OCI-LY3 (cell line): ENCODE results near the gene CCDC187.

Experiments used
- H2AFZ ChIP-seq: fragments of 200-600, 300-600 bp; shearing (Covaris generic); 2 replicates; pipeline ENCODE4 v1.6.0; 2014; ENCODE audit warnings: antibody characterized with exemption, low read depth, low read length
- H3K27ac ChIP-seq: fragments of 200-600, 300-600 bp; sonication (generic); 2 replicates; pipeline ENCODE4 v1.5.1; 2014; ENCODE audit warnings: mild to moderate bottlenecking, low read length, moderate library complexity, mixed read lengths
- H3K27me3 ChIP-seq: fragments of 200-600, 300-600 bp; sonication (generic); 2 replicates; pipeline ENCODE4 v1.6.1; 2014; ENCODE audit warnings: low read depth, low read length, mixed read lengths
- H3K36me3 ChIP-seq: fragments of 200-600, 300-600 bp; sonication (generic); replicated peaks from 2 replicates; pipeline ENCODE3; 2014; ENCODE audit warnings: low read depth, low read length, mixed read lengths
- H3K4me1 ChIP-seq: fragments of 300-600, 200-600 bp; sonication (generic); 2 replicates; pipeline ENCODE4 v1.6.1; 2014; ENCODE audit warnings: low read length, mixed read lengths
- H3K4me2 ChIP-seq: fragments of 200-600, 300-600 bp; sonication (generic); 2 replicates; pipeline ENCODE4 v1.6.1; 2014; ENCODE audit warnings: low read length, mixed read lengths
- H3K4me3 ChIP-seq: fragments of 300-600, 200-600 bp; sonication (generic); 2 replicates; pipeline ENCODE4 v1.5.1; 2014; ENCODE audit warnings: antibody characterized with exemption, mild to moderate bottlenecking, low read length, moderate library complexity
- H3K79me2 ChIP-seq: fragments of 300-600, 200-600 bp; shearing (Covaris generic); 2 replicates; pipeline ENCODE4 v1.6.1; 2014; ENCODE audit warnings: mild to moderate bottlenecking, low read length, mixed read lengths
- H3K9ac ChIP-seq: fragments of 300-600, 200-600 bp; shearing (Covaris generic); 2 replicates; pipeline ENCODE4 v1.6.0; 2014; ENCODE audit warnings: mild to moderate bottlenecking, low read length, moderate library complexity
- H3K9me3 ChIP-seq: fragments of 200-600, 300-600 bp; shearing (Covaris generic); 2 replicates; pipeline ENCODE4 v1.6.1; 2014; ENCODE audit warnings: low read length, mixed read lengths; ENCODE audit not compliant: insufficient read depth
- H4K20me1 ChIP-seq: fragments of 200-600, 300-600 bp; sonication (generic); 2 replicates; pipeline ENCODE4 v1.6.1; 2016; ENCODE audit warnings: low read length, mixed read lengths; ENCODE audit not compliant: insufficient read depth
- EZH2phosphoT487 ChIP-seq: fragments of 200-600 bp; shearing (Covaris generic); IDR thresholded peaks from 2 replicates; pipeline ENCODE4 v1.6.1; 2018; ENCODE audit warnings: antibody characterized with exemption, mixed run types, low read depth
- TF ChIP-seq, protein P1 (sequence below): fragments of 200-600, 300-600 bp; sonication (generic); IDR thresholded peaks from 2 replicates; pipeline ENCODE4 v1.5.1; 2014; ENCODE audit warnings: antibody characterized with exemption, low read length, low read depth

Gene CCDC187

DNA sequence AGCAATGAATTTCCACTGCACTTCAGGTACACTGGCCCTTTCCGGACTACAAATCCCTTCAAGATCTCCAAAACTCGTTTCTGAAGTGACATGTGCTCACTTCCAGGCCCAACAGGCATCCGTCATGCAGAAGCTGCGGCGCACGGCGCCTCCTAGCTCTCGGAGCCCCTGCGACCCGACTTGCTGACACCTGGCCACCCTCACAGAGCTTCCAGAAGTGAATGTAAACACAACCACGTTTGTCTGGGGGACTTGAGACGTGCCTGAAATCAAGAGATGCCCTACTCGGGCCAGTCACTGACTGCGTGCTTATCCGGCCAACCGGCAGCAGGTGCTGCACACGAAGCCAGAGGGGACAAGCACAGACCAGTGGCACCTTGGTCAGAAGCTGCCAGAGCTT lies 94.1 kb downstream of the CCDC187 start:
- Histone ChIP-seq H3K4me3 (no peak overlapping the region), H3K9me3 (no peaks in the 10 kb centered on the region), H4K20me1 (0 out of 2 replicates have a peak, but pooled peaks cover 7% of the 10 kb centered on the region), H3K27ac (no peak overlapping the region), H3K4me2 (no peak overlapping the region), H3K36me3 (peaks cover 27% of the 10 kb centered on the region), H3K27me3 (no peaks in the 10 kb centered on the region), H3K9ac (no peak overlapping the region), H3K4me1 (no peaks in the 10 kb centered on the region), H2AFZ (no peak overlapping the region), H3K79me2 (no peaks in the 10 kb centered on the region)
- TF ChIP-seq EZH2phosphoT487: no peak
- TF ChIP-seq, protein P1, sequence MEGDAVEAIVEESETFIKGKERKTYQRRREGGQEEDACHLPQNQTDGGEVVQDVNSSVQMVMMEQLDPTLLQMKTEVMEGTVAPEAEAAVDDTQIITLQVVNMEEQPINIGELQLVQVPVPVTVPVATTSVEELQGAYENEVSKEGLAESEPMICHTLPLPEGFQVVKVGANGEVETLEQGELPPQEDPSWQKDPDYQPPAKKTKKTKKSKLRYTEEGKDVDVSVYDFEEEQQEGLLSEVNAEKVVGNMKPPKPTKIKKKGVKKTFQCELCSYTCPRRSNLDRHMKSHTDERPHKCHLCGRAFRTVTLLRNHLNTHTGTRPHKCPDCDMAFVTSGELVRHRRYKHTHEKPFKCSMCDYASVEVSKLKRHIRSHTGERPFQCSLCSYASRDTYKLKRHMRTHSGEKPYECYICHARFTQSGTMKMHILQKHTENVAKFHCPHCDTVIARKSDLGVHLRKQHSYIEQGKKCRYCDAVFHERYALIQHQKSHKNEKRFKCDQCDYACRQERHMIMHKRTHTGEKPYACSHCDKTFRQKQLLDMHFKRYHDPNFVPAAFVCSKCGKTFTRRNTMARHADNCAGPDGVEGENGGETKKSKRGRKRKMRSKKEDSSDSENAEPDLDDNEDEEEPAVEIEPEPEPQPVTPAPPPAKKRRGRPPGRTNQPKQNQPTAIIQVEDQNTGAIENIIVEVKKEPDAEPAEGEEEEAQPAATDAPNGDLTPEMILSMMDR: no peak

DNA sequence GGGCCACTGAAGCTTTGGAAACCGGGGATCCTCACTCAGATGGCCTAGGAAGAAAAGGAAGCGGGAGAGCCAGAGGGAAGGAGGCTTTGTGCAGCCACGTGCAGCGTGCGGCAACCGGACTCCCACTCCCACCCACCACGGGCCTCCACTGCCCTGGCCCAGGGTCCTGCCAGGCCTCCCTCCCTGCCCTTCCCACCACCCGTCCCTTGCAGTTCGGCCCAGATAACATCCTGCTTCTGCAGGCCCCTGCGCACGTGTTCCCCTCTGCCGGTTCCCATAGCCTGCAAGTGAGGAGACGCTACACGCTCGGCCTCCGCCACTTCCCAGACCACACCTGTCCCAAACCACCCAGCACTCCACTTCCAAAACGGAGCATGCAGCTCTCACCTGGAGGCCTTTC lies 94.7 kb downstream of the CCDC187 start:
- Histone ChIP-seq H3K79me2 (no peaks in the 10 kb centered on the region), H3K36me3 (peaks cover 21% of the 10 kb centered on the region), H3K9me3 (no peaks in the 10 kb centered on the region), H3K4me1 (no peaks in the 10 kb centered on the region), H2AFZ (no peak overlapping the region), H4K20me1 (0 out of 2 replicates have a peak, but pooled peaks cover 7% of the 10 kb centered on the region), H3K4me2 (no peak overlapping the region), H3K27me3 (no peaks in the 10 kb centered on the region), H3K27ac (no peak overlapping the region), H3K9ac (no peak overlapping the region), H3K4me3 (no peak overlapping the region)
- TF ChIP-seq EZH2phosphoT487: no peak
- TF ChIP-seq, protein P1: no peak

DNA sequence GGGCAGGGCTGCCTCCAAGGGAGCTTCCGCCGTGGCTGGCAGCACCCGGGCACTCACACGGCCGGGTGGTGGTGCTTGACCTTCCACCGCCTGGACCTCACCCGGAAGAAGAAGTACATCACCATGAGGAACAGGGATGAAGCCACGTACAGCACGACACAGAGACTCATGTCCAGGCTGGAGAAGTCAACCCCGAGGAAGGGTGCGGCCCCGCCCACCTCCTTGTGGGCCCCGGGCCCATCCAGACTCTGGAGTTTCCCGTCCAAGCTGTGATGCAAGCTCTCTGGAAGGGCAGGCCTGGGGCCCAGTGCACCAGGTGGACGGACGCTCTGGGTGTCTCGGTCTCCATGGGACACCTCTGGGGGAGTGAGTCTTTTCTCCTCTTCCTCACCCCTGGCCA lies 95.2 kb downstream of the CCDC187 start:
- TF ChIP-seq, protein P1: no peak
- TF ChIP-seq EZH2phosphoT487: no peak
- Histone ChIP-seq H3K4me3 (no peak overlapping the region), H3K36me3 (peaks cover 16% of the 10 kb centered on the region), H3K9me3 (no peaks in the 10 kb centered on the region), H3K79me2 (no peaks in the 10 kb centered on the region), H3K4me2 (no peak overlapping the region), H3K4me1 (no peaks in the 10 kb centered on the region), H3K9ac (no peak overlapping the region), H3K27ac (no peak overlapping the region), H3K27me3 (no peaks in the 10 kb centered on the region), H2AFZ (no peak overlapping the region), H4K20me1 (peaks cover 11% of the 10 kb centered on the region; the same call in 1 of the 2 replicates)

DNA sequence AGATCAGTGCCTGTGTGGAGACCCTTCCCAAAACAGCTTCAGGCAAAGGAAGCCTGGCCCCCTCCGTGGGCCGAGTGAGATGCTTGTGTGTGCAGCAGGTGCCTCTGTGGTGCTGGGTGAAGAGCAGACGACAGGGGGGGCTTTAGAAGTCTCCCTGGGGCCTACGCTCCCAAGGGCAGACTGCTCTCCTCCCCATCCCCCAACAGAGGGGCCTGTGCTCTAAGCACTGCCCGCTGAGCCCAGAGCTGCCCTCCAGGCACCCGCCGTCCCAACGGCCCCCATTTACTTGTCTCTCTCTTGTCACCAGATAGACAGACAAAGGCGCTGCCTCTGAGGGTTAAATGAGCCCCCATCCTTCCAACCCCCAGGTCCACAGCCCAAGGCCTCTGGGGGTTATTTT lies 96.3 kb downstream of the CCDC187 start:
- Histone ChIP-seq H4K20me1 (peaks cover 11% of the 10 kb centered on the region; the same call in 1 of the 2 replicates), H3K9me3 (no peaks in the 10 kb centered on the region), H3K4me2 (no peak overlapping the region), H3K36me3 (peaks cover 9% of the 10 kb centered on the region), H3K27ac (no peak overlapping the region), H2AFZ (no peak overlapping the region), H3K4me1 (no peaks in the 10 kb centered on the region), H3K4me3 (no peak overlapping the region), H3K79me2 (no peaks in the 10 kb centered on the region), H3K27me3 (no peaks in the 10 kb centered on the region), H3K9ac (no peak overlapping the region)
- TF ChIP-seq, protein P1: no peak
- no peak for TF ChIP-seq EZH2phosphoT487
